HepG2 (cell line): ENCODE results near the gene KPNA3. TPM values are rescaled to one million over a fixed set of nuclear protein-coding genes. Genes with fewer than 3 reads are reported as not detected.
A peak's percentile ranks its signal among the peaks of the same experiment; 100 is the strongest.

Source experiments
- MAFK ChIP-seq, 2 experiments: IDR thresholded peaks in 1 of 2; conservative IDR thresholded peaks in 1 of 2; 2 replicates each; pipeline ENCODE4 v1.6.1; 2011; ENCODE audit warnings: improper control_type of control experiment in 2 of 2, low read length in 2 of 2
- polyA plus RNA-seq, 8 experiments: library from polyadenylated mRNA; depleted of rRNA in 3 of 8; stranded (reverse) in 7 of 8; unstranded in 1 of 8; fragments of >200 nt; fragmentation: Illumina TruSeq in 4 of 8; extraction: Trizol in 4 of 8; gene quantifications; 2 replicates each; pipeline versions ENCODE4 v1.2.1 to v1.2.3, GENCODE V29; 2011 to 2016; ENCODE audit warnings: low read depth in 4 of 8, missing spikeins in 1 of 8, mixed read lengths in 1 of 8; ENCODE audit not compliant: insufficient read depth in 1 of 8
- total RNA-seq, 5 experiments: library from RNA; depleted of rRNA; stranded (reverse); fragments of >200 nt; fragmentation: Illumina TruSeq; extraction: Trizol; gene quantifications; 2 replicates each; pipeline ENCODE4 v1.2.3, GENCODE V29; 2016; ENCODE audit warnings: low read depth in 1 of 5
- TF ChIP-seq, protein P1 (sequence below): sonication (generic); formaldehyde crosslinking; IDR thresholded peaks from 2 replicates; pipeline ENCODE4 v1.4.0; 2020; ENCODE audit warnings: mild to moderate bottlenecking, missing genetic modification reagents
- TF ChIP-seq, protein P2 (sequence below), 2 experiments: fragments of 450-650 bp in 1 of 2; sonication (generic) in 1 of 2; formaldehyde crosslinking; IDR thresholded peaks; 2 replicates each; pipeline versions ENCODE4 v1.5.0 to v1.8.0; 2020 to 2022; ENCODE audit warnings: mild to moderate bottlenecking in 1 of 2, missing genetic modification reagents in 1 of 2
- TF ChIP-seq, protein P3 (sequence below): sonication (generic); formaldehyde crosslinking; IDR thresholded peaks from 2 replicates; pipeline ENCODE4 v1.4.0; 2020; ENCODE audit warnings: missing genetic modification reagents

Gene KPNA3
- total and polyA plus RNA-seq, 2 of the 13 experiments (the other 11 are each of a cell fraction or from before 2014, with no cell fraction given), result 13.0 to 28.9 TPM

DNA sequence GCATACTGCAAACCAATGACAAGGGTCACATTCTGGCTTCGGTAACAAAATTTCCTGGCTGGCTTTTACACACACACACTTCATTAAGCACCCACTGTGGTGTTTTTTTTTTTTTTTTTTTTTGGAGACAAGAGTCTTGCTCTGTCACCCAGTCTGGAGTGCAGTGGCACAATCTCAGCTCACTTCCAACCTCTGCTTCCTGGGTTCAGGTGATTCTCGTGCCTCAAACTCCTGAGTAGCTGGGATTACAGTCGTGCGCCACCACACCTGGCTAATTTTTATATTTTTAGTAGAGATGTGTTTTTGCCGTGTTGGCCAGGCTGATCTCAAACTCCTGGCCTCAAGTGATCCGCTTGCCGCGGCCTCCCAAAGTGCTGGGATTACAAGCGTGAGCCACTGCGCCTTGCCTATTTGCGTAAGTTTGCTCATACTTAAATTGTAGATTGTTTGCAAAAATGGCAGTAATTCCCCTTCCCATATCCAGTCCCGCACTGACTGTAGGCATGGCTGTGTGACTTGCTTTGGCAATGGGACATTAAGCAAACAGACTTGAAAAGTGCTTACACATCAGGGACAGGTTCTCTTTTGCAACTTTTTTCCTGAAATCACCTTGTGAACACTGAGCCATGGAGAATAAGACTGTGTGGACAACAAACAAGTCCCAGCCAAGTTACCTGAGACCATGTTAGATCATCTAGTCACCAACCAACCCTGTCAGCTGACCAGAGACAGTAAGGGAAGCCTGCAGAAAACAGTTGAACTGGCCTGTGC, 59.1 kb downstream of the KPNA3 start (continued):
- TF ChIP-seq, protein P1, sequence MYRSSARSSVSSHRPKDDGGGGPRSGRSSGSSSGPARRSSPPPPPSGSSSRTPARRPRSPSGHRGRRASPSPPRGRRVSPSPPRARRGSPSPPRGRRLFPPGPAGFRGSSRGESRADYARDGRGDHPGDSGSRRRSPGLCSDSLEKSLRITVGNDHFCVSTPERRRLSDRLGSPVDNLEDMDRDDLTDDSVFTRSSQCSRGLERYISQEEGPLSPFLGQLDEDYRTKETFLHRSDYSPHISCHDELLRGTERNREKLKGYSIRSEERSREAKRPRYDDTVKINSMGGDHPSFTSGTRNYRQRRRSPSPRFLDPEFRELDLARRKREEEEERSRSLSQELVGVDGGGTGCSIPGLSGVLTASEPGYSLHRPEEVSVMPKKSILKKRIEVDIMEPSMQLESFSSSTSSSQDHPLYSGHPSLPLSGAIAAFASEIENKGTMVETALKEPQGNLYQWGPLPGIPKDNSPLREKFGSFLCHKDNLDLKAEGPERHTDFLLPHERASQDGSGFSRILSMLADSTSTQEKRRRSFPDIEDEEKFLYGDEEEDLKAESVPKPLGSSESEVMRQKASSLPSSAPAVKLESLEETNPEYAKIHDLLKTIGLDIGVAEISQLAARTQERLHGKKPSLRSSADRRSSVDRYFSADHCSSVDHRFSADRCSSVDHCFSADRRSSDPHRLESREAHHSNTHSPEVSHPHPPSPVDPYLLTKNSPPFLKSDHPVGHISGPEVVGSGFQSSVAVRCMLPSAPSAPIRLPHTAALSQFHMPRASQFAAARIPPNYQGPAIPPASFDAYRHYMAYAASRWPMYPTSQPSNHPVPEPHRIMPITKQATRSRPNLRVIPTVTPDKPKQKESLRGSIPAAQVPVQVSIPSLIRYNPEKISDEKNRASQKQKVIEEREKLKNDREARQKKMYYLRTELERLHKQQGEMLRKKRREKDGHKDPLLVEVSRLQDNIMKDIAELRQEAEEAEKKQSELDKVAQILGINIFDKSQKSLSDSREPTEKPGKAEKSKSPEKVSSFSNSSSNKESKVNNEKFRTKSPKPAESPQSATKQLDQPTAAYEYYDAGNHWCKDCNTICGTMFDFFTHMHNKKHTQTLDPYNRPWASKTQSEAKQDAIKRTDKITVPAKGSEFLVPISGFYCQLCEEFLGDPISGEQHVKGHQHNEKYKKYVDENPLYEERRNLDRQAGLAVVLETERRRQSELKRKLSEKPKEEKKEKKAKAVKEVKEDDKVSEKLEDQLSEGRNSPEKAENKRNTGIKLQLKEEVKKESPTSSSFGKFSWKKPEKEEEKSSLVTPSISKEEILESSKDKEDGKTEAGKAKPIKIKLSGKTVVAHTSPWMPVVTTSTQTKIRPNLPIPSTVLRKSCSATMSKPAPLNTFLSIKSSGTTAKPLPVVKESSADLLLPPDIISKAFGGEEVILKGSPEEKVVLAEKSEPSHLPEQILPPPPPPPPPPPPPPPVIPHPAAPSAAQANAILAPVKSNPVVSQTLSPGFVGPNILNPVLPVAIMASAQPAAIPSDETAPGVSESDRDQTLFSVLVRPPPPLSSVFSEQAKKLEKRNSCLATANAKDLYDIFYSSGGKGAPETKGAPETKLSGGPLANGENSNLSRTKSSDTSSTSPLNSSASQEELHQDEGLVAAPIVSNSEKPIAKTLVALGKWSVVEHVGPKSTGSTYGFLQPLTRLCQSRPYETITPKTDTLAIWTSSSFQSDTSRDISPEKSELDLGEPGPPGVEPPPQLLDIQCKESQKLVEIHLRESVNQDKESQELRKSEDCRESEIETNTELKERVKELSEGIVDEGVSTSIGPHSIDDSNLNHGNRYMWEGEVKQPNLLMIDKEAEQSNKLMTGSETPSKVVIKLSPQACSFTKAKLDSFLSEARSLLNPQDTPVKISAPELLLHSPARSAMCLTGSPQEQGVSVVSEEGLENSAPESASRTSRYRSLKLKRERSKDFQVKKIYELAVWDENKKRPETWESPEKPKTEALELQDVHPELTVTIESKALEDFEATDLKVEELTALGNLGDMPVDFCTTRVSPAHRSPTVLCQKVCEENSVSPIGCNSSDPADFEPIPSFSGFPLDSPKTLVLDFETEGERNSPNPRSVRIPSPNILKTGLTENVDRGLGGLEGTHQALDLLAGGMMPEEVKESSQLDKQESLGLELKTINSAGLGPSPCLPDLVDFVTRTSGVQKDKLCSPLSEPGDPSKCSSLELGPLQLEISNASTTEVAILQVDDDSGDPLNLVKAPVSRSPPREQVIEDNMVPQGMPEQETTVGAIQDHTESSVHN (CRISPR knock-in tag), result no peak
- TF ChIP-seq, protein P2, sequence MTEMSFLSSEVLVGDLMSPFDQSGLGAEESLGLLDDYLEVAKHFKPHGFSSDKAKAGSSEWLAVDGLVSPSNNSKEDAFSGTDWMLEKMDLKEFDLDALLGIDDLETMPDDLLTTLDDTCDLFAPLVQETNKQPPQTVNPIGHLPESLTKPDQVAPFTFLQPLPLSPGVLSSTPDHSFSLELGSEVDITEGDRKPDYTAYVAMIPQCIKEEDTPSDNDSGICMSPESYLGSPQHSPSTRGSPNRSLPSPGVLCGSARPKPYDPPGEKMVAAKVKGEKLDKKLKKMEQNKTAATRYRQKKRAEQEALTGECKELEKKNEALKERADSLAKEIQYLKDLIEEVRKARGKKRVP (CRISPR knock-in tag; IDR thresholded peaks at IDR 0.05), result peak in 1 of 2 experiments; percentile 15; a peak in 1 of 4 replicates
- peak in 1 of 2 experiments; percentile 19; a peak in 1 of 4 replicates for TF ChIP-seq MAFK (conservative IDR thresholded peaks at IDR 0.05 in 1 of 2, IDR thresholded peaks at IDR 0.05 in 1 of 2; ENCODE audit: low read length in 2 of 2)
- TF ChIP-seq, protein P3, sequence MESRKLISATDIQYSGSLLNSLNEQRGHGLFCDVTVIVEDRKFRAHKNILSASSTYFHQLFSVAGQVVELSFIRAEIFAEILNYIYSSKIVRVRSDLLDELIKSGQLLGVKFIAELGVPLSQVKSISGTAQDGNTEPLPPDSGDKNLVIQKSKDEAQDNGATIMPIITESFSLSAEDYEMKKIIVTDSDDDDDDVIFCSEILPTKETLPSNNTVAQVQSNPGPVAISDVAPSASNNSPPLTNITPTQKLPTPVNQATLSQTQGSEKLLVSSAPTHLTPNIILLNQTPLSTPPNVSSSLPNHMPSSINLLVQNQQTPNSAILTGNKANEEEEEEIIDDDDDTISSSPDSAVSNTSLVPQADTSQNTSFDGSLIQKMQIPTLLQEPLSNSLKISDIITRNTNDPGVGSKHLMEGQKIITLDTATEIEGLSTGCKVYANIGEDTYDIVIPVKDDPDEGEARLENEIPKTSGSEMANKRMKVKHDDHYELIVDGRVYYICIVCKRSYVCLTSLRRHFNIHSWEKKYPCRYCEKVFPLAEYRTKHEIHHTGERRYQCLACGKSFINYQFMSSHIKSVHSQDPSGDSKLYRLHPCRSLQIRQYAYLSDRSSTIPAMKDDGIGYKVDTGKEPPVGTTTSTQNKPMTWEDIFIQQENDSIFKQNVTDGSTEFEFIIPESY (CRISPR knock-in tag), result peak; percentile 74
